ENCODE data around the gene PCDHA1.
"Not testable (repeated sequence)": the region's sequence is repeated elsewhere in the genome, so short reads cannot be mapped to it uniquely, and the experiment has no call there.

The PCDHA1 gene

DNA sequence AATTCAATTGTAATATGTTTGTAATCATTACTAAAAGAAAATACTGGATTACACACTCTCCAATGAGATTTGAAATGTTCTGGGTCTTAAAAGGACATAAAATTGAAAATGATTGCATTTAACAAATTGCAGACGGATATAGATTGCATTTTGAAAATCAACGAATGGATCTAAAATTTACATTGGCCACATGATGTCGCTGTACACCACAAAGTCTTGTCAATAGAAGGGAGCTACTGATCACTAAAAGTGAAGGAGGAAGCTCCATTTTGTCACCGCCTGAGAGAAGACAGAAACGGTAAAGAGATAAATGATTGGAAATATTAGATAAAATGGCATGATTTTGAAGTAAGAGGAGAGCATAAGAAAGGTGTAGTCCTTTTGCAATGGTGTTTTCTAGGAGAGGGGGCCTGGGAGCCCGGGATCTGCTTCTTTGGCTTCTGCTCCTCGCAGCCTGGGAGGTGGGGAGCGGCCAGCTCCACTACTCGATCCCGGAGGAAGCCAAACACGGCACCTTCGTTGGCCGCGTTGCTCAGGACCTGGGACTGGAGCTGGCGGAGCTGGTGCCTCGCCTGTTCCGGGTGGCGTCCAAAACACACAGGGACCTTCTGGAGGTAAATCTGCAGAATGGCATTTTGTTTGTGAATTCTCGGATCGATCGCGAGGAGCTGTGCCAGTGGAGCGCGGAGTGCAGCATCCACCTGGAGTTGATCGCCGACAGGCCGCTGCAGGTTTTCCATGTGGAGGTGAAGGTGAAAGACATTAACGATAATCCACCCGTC is at the start of gene PCDHA1:
TSS of gene PCDHA1 (plus strand) at position 236 of the 782 bp plus-strand sequence.
- DNase-seq = peak in 1 of 2 experiments; percentile 21

DNA sequence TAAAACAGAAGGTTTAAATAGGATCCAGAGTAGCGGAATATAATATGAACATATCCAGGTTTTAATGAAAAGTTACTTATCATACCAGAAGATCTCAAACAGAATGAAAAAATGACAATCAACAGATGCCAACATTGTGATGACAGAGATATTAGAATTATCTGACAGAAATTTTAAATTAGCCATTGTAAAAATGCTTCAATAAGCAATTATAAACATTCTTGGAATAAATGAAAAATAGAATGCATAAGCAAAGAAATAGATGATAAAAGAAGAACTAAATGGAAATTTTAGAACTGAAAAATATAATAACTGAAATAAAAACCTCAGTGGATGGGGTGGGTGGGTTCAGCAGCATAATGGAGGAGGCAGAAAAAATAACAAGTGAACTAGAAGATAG is 48.5 kb upstream of the PCDHA1 start:
- DNase-seq = no peak

DNA sequence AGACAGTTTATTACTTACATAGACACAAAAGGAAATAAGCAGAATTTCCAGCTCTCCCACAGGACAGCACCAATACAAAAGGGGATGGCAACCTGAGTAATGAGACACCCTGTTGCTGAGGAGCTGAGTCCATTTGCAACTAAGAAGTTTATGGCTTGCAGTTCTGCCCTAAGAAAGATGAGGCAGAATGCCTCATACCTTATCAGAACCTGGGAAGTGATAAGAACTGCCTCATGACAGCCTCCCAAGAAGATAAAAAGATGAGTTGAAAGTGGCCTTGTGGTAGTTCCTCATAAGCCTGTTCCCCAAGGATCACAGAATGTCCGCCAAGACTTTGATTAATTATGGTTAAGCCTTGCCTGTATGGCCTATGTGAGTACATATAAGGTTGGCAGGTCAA is 44.0 kb upstream of the PCDHA1 start:
- DNase-seq = no peak

DNA sequence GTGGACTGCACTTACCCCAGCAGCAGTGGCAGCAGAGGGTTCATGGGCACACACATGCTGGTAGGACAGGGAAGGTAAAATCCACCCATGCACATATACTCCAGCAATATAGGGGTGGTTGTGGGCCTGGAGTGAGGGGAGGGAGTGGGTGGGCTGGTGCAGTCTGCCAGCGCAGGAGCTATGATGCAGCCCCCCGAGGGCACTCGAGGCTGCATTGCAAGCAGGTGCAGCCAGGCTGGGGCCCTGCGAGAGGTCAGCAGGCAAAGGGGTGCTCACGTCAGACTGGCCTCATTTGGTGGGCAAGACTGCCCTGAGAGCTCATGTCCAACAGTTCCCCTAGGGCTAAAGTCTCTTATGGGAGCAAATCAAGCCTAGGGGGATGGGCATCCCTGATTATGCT is 32.4 kb upstream of the PCDHA1 start:
- DNase-seq = no peak

DNA sequence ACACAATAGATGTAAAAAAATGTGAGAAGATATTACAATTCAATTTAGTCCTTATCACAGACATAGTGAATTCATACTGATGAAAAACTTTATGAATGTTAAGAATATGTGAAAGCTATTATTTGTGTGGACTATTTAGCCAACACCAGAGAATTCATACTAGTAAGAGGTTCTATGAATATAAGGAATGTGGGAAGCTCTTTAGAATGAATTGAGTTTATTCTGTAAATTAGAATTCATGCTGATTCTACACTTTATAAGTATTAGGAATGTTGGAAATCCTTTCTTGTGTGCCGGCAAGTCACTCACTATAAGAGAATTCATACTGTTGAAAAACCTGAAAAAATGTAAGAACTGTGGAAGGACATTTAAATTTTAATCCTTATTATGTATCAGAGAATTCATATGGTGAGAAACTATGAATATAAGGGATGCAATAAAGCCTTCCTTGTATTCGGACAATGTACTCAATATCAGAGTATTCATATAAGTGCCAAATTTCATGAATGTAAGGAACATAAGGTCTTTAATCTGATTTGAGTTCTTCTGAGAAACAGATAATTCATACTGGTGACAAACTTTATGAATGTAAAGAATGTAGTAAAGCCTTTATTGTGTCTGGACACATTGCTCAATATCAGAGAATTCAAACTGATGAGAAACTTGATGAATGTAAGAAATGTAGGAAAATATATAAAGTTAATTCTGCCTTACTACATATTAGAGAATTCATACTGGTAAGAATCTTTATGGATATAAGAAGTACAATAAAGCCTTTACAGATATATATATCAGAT is 21.6 kb upstream of the PCDHA1 start:
- DNase-seq = no peak

DNA sequence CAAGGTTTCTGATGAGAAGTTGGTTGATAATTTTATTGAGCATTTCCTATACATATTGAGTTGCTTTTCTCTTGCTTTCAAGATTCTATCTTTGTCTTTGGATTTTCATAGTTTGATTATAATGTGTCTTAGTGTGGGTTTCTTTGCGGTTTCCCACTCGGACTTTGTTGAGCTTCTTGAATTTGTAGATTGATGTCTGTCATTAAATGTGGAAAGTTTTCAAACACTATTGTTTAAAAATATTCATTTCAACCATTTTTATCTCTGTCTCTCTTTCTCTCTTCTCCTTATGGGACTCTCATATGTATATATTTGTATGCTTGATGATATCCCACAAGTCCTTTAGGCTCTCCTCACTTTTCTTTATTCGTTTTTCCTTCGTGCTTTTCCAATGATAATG is 18.5 kb upstream of the PCDHA1 start:
- no peak for DNase-seq

DNA sequence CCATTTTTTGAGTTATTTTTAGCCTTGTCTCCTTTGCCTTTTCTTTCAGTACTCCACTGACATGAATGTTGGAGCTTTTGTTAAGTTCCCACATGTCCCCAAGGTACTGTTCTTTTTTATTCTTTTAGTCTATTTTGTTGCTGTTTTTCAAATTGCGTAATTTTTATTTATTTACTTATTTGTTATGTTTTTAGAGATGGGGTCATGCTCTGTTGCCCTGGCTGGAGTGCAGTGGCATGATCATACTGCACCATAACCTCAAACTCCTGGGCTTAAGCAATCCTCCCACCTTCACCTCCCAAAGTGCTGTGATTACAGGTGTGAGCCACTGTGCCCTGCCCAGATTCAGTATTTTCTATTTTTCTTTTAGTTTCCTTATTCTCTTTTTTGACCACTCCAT is 5.4 kb upstream of the PCDHA1 start:
- no peak for DNase-seq

DNA sequence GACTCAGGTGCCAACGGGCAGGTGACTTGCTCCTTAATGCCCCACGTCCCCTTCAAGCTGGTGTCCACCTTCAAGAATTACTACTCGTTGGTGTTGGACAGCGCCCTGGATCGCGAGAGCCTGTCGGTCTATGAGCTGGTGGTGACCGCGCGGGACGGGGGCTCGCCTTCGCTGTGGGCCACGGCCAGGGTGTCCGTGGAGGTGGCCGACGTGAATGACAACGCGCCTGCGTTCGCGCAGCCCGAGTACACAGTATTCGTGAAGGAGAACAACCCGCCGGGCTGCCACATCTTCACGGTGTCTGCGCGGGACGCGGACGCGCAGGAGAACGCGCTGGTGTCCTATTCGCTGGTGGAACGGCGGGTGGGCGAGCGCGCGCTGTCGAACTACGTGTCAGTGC is 1.5 kb downstream of the PCDHA1 start:
- DNase-seq = not testable (repeated sequence)

DNA sequence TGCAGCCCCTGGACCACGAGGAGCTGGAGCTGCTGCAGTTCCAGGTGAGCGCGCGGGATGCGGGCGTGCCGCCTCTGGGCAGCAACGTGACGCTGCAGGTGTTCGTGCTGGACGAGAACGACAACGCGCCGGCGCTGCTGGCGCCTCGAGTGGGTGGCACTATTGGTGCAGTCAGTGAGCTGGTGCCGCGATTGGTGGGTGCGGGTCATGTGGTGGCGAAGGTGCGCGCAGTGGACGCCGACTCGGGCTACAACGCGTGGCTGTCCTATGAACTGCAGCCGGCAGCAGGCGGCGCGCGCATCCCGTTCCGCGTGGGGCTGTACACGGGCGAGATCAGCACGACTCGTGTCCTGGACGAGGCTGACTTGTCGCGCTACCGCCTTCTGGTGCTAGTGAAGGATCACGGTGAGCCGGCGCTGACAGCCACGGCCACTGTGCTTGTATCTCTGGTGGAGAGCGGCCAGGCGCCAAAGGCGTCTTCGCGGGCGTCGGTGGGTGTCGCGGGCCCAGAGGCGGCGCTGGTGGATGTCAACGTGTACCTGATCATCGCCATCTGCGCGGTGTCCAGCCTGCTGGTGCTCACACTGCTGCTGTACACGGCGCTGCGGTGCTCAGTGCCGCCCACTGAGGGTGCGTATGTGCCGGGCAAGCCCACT is 2.0 kb downstream of the PCDHA1 start:
- not testable (repeated sequence) for DNase-seq

DNA sequence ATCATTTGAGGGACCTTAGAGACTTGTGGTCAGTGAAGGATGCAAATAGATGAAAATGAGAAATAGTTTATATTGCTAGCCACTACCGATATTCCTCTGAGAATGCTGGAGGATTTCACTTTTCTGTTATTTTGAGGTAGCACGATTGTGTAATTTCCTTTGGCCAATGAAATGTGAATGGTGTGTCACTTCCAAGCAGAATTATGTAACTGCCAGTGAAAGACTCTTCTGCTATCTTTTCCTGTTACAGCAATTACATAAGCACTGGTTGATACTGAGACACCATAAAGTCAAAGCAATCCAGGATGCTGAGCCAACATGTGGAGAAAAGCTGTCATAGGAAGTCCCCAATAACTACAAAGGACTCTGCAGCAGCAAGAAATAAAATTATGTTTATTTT is 5.1 kb downstream of the PCDHA1 start:
- DNase-seq = no peak

DNA sequence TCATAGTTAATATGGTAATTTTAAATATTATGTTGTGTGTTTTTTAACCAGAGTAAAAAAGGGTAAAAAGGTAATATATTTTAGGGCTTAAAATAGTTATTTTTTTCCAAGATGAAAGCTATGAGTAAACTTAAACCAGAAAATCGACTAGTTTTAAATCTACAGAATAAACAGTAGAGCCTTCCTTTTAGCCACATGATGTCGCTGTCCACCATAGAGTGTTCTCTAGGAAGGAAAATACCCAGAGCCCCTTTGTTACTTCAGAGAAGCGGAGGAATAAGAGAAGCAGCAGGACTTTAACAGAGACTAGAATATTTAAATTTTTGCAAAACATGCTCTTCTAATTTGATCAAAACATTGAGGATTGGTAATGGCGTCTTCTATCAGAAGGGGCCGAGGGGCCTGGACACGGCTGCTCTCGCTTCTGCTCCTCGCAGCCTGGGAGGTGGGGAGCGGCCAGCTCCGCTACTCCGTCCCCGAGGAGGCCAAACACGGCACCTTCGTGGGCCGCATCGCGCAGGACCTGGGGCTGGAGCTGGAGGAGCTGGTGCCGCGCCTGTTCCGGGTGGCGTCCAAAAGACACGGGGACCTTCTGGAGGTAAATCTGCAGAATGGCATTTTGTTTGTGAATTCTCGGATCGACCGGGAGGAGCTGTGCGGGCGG is 8.8 kb downstream of the PCDHA1 start, which contains the start of gene PCDHA2:
TSS of gene PCDHA2 (plus strand) at position 258 of the 664 bp plus-strand sequence.
- DNase-seq = no peak

DNA sequence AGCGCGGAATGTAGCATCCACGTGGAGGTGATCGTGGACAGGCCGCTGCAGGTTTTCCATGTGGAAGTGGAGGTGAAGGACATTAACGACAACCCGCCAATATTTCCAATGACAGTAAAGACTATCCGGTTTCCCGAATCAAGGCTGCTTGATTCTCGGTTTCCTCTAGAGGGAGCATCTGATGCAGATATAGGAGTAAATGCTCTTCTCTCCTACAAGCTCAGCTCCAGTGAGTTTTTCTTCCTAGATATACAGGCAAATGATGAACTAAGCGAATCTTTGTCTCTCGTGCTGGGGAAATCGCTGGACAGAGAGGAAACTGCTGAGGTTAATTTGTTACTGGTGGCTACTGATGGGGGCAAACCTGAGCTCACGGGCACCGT is 9.3 kb downstream of the PCDHA1 start:
- no peak for DNase-seq

DNA sequence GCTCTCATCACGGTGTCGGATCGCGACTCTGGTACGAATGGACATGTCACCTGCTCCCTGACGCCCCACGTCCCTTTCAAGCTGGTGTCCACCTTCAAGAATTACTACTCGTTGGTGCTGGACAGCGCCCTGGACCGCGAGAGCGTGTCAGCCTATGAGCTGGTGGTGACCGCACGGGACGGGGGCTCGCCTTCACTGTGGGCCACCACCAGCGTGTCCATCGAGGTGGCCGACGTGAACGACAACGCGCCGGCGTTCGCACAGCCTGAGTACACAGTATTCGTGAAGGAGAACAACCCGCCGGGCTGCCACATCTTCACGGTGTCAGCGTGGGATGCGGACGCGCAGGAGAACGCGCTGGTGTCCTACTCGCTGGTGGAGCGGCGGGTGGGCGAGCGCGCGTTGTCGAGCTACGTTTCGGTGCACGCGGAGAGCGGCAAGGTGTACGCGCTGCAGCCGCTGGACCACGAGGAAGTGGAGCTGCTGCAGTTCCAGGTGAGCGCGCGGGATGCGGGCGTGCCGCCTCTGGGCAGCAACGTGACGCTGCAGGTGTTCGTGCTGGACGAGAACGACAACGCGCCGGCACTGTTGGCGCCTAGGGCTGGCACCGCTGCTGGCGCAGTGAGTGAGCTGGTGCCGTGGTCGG is 10.3 kb downstream of the PCDHA1 start:
- DNase-seq = not testable (repeated sequence)

DNA sequence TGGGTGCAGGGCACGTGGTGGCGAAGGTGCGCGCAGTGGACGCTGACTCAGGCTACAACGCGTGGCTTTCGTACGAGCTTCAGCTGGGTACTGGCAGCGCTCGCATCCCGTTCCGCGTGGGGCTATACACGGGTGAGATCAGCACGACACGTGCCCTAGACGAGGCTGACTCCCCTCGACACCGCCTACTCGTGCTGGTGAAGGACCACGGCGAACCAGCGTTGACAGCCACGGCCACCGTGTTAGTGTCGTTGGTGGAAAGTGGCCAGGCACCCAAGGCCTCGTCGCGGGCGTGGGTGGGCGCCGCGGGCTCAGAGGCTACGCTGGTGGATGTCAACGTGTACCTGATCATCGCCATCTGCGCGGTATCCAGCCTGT is 10.8 kb downstream of the PCDHA1 start:
- DNase-seq = no peak

DNA sequence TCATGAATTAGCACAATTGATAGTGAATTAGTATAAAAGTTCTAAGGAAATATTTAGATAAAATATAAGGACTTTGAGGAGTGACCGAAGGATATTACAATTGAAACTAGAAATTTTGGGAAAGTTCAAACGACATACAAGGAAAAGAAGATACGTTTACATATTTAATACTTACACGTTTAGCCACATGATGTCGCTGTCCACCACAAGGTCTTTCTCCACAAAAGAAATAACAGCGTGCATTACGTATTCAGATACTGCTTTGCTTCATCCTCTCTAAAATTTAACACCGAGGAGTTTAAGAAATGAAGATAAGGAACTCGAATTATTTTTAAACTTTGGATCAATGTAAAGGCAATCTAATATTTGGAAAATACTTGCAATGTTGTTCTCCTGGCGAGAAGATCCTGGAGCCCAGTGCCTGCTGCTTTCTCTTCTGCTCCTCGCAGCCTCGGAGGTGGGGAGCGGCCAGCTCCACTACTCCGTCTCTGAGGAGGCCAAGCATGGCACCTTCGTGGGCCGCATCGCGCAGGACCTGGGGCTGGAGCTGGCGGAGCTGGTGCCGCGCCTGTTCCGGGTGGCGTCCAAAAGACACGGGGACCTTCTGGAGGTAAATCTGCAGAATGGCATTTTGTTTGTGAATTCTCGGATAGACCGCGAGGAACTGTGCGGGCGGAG is 15.0 kb downstream of the PCDHA1 start, which contains the start of gene PCDHA3:
TSS of gene PCDHA3 (plus strand) at position 242 of the 678 bp plus-strand sequence.
- no peak for DNase-seq

DNA sequence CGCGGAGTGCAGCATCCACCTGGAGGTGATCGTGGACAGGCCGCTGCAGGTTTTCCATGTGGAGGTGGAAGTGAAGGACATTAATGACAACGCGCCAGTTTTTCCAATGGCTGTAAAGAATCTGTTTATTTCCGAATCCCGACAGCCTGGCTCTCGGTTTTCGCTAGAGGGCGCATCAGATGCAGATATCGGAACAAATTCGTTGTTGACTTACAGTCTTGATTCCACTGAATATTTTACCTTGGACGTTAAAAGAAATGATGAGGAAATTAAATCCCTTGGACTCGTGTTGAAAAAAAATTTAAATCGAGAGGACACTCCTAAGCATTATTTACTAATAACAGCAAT is 15.5 kb downstream of the PCDHA1 start:
- DNase-seq = no peak

DNA sequence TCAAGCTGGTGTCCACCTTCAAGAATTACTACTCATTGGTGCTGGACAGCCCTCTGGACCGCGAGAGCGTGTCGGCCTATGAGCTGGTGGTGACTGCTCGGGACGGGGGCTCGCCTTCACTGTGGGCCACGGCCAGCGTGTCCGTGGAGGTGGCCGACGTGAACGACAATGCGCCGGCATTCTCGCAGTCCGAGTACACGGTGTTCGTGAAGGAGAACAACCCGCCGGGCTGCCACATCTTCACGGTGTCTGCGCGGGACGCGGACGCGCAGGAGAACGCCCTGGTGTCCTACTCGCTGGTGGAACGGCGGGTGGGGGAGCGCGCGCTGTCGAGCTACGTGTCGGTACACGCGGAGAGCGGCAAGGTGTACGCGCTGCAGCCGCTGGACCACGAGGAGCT is 16.4 kb downstream of the PCDHA1 start:
- not testable (repeated sequence) for DNase-seq

DNA sequence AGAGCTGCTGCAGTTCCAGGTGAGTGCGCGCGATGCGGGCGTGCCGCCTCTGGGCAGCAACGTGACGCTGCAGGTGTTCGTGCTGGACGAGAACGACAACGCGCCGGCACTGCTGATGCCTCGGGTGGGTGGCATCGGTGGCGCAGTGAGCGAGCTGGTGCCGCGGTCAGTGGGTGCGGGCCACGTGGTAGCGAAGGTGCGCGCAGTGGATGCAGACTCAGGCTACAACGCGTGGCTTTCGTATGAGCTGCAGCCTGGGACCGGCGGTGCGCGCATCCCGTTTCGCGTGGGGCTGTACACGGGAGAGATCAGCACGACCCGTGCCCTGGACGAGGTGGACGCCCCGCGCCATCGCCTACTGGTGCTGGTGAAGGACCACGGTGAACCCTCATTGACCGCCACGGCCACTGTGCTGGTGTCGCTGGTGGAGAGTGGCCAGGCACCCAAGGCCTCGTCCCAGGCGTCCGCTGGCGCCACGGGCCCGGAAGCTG is 16.9 kb downstream of the PCDHA1 start:
- no peak for DNase-seq

DNA sequence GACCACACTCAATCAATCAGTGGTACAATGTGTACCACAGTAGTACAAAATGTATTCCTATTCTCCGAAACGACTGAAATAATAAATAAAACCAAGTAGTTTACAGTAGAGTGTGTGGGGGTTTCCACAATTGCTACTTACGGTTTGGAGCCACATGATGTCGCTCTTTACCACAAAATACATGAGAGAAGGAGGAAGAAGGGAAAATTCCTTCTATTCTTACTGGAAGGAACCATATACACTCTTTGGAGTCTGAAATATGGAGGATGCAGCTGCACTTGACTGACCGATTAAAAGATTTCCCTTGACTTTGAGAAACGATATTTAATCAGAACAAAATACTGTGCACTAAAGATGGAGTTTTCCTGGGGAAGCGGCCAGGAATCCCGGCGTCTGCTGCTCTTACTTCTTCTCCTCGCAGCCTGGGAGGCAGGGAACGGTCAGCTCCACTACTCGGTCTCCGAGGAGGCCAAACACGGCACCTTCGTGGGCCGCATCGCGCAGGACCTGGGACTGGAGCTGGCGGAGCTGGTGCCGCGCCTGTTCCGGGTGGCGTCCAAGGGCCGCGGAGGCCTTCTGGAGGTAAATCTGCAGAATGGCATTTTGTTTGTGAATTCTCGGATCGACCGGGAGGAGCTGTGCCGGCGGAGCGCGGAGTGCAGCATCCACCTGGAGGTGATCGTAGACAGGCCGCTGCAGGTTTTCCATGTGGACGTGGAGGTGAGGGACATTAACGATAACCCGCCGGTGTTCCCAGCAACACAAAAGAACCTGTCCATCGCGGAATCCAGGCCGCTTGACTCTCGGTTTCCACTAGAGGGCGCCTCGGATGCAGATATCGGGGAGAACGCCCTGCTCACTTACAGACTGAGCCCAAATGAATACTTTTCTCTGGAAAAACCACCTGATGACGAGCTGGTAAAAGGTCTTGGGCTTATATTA is 21.2 kb downstream of the PCDHA1 start, which contains the start of gene PCDHA4:
TSS of gene PCDHA4 (plus strand) at position 235 of the 942 bp plus-strand sequence.
- DNase-seq = no peak

DNA sequence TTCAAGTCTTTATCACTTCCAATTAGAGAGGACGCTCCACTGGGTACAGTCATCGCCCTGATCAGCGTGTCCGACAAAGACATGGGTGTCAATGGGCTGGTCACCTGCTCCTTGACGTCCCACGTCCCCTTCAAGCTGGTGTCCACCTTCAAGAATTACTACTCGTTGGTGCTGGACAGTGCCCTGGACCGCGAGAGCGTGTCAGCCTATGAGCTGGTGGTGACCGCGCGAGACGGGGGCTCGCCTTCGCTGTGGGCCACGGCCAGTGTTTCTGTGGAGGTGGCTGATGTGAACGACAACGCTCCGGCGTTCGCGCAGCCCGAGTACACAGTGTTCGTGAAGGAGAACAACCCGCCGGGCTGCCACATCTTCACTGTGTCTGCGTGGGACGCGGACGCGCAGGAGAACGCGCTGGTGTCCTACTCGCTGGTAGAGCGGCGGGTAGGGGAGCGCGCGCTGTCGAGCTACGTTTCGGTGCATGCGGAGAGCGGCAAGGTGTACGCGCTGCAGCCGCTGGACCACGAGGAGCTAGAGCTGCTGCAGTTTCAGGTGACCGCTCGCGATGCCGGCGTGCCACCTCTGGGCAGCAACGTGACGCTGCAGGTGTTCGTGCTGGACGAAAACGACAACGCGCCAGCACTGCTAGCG is 22.4 kb downstream of the PCDHA1 start:
- DNase-seq = not testable (repeated sequence)

All from NCI-H524 (cell line).